Calu3 (cell line): Measurements from ENCODE around the gene MARK3. TPM values are rescaled to one million over a fixed set of nuclear protein-coding genes. Genes with fewer than 3 reads are reported as not detected.

Experiments
- BruUV-seq: library from RNA; stranded (reverse); fragments of 400-500 nt; replicated peaks from 2 replicates; lab custom pipeline; 2021; lab: Mats Ljungman, UMichigan
- CTCF ChIA-PET: fragments of 300-600 bp; sonication (Branson Sonifier 250); formaldehyde crosslinking; loops from one replicate; lab custom pipeline; 2022; ENCODE audit warnings: antibody characterized with exemption; lab: Charles Lee
- DNase-seq: peaks from one replicate; pipeline ENCODE4 v3.0.0; 2022
- H3K27ac Mint-ChIP-seq: one replicate; pipeline ENCODE4 v1.8.0; 2022; ENCODE audit warnings: mixed read lengths; ENCODE audit not compliant: unreplicated experiment
- H3K27me3 Mint-ChIP-seq: one replicate; pipeline ENCODE4 v1.8.0; 2022; ENCODE audit warnings: mixed read lengths; ENCODE audit not compliant: unreplicated experiment
- H3K36me3 Mint-ChIP-seq: one replicate; pipeline ENCODE4 v1.8.0; 2022; ENCODE audit warnings: mild to moderate bottlenecking, moderate library complexity, mixed read lengths; ENCODE audit not compliant: insufficient read depth, unreplicated experiment
- H3K4me1 Mint-ChIP-seq: one replicate; pipeline ENCODE4 v1.8.0; 2022; ENCODE audit warnings: mild to moderate bottlenecking, low read depth, mixed read lengths; ENCODE audit not compliant: unreplicated experiment
- H3K4me3 Mint-ChIP-seq: one replicate; pipeline ENCODE4 v1.8.0; 2022; ENCODE audit warnings: mild to moderate bottlenecking, low read depth, moderate library complexity, mixed read lengths; ENCODE audit not compliant: unreplicated experiment
- H3K9me3 Mint-ChIP-seq: one replicate; pipeline ENCODE4 v1.8.0; 2022; ENCODE audit warnings: low read depth, mixed read lengths; ENCODE audit not compliant: unreplicated experiment
- CTCF ChIP-seq: fragments of 200-600 bp; IDR thresholded peaks from one replicate; pipeline ENCODE4 v1.8.0; 2022; ENCODE audit warnings: antibody characterized with exemption; ENCODE audit not compliant: unreplicated experiment
- intact Hi-C: fragments of 100-400 bp; cut with micrococcal nuclease; formaldehyde crosslinking; loops from one replicate; pipeline ENCODE4 v1.10.0; 2022; ENCODE audit not compliant: unreplicated experiment
- total RNA-seq: library from RNA; stranded (reverse); gene quantifications from 2 replicates; pipeline ENCODE4 v1.2.3, GENCODE V29; 2022

The MARK3 gene
- total RNA-seq, 1 experiment from 2014 or later, result 76.0 TPM

GRCh38 chr14:103548463-103549351 lies 163.5 kb downstream of the MARK3 start:
- CTCF ChIA-PET, result interaction anchor here (1.3 kb wide), 1 partner anchor 9 kb away, joined by 3 read pairs; no protein-coding TSS in a partner anchor

DNA sequence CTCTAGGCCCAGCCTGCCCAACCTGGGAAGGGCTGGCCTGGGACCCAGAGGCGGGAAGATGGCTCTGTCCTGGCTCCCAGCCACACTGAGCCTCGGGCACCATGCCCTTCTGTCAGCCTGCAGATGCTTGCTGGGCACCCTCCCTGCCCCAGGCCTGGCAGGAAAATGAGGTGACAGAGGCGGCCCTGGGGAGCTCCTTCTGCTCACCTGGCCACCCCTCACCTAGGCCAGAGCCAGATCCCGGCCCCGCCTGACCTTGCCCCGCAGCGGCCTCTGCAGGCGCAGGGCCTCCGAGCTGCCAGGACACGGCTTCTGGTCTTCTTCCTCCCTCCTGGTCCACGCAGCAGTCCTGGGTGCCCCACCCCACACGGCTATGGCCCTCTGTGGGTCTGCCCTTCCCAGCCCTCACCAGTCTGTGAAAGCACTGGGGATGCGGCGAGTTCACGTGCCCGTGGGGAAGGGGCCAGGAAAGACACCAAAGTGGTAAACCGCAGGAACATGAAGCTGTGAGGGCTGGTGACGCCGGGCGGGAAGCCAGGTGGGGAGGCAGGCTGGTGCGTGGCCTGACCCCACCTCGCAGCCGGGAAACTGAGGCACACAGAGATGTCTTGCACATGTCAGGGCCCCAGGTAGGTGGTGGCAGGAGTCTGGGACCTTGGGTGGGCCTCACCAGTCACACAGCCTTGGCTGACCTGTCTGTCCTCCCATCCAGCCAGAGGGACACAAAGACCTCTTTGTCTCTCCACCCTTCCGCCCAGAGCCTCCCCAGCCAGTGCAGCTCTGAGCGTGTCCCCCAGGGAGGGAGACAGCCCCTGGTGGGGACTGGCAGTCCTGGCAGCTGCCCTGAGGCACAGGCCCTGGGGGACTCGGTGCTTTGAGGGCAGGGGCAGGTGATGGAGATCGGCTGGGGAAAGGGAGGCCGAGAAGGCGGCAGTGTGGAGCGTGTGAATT lies 164.4 kb downstream of the MARK3 start:
- no peaks in the 10 kb centered on the region for H3K27me3 Mint-ChIP-seq
- no peaks in the 10 kb centered on the region for H3K36me3 Mint-ChIP-seq
- no peak for TF ChIP-seq CTCF
- no peaks in the 10 kb centered on the region for H3K9me3 Mint-ChIP-seq
- H3K4me3 Mint-ChIP-seq, result no peak overlapping the region
- H3K27ac Mint-ChIP-seq, result no peak overlapping the region
- DNase-seq, result no peak
- CTCF ChIA-PET, result interaction anchor here (0.8 to 1.3 kb wide), 2 partner anchors 8 to 17 kb away, joined by 3 read pairs; no protein-coding TSS in a partner anchor
- H3K4me1 Mint-ChIP-seq, result peaks cover 5% of the 10 kb centered on the region
- no TSS peak for BruUV-seq
- intact Hi-C loops, result no loop called here

More at GRCh38 chr14:103548463-103549351, 163.5 kb downstream of the MARK3 start:
- Mint-ChIP-seq H3K36me3 (no peaks in the 10 kb centered on the region), H3K27me3 (no peaks in the 10 kb centered on the region), H3K27ac (no peak overlapping the region), H3K4me1 (peaks cover 5% of the 10 kb centered on the region), H3K9me3 (no peaks in the 10 kb centered on the region), H3K4me3 (no peak overlapping the region)
- DNase-seq, result no peak
- intact Hi-C loops, result no loop called here
- no peak for TF ChIP-seq CTCF
- no TSS peak for BruUV-seq

- no peak for DNase-seq
- H3K4me1 Mint-ChIP-seq, result peaks cover 5% of the 10 kb centered on the region
- intact Hi-C loops, result no loop called here
- no peak for TF ChIP-seq CTCF
- H3K36me3 Mint-ChIP-seq, result peaks cover 9% of the 10 kb centered on the region
- no peak overlapping the region for H3K4me3 Mint-ChIP-seq
- no peaks in the 10 kb centered on the region for H3K9me3 Mint-ChIP-seq
- BruUV-seq, result no TSS peak
- CTCF ChIA-PET, result interaction anchor here (0.8 kb wide), 1 partner anchor 18 kb away, joined by 3 read pairs; no protein-coding TSS in a partner anchor
- no peak overlapping the region for H3K27ac Mint-ChIP-seq
- H3K27me3 Mint-ChIP-seq, result no peaks in the 10 kb centered on the region
These were observed 165.5 kb downstream of the MARK3 start for GRCh38 chr14:103550451-103551337.
